RWPE2 (cell line): ENCODE measurements around the gene EMC8.

Source experiments
- ATAC-seq: fragments of 200-7000 bp; cut with Tn5 transposase; 3 replicates; pipeline ENCODE4 v1.9.1; 2021; ENCODE audit warnings: low read depth
- DNase-seq: peaks from one replicate; pipeline ENCODE4 v3.0.0-alpha.2; 2020; ENCODE audit warnings: low spot score
- H3K27ac ChIP-seq: fragments of 450-650 bp; 2 replicates; pipeline ENCODE4 v1.5.1; 2017; ENCODE audit warnings: mild to moderate bottlenecking; ENCODE audit not compliant: poor library complexity, severe bottlenecking
- H3K27me3 ChIP-seq: fragments of 250-450 bp; sonication (Bioruptor Pico); 2 replicates; pipeline ENCODE4 v1.5.1; 2021; ENCODE audit warnings: mild to moderate bottlenecking, moderate library complexity; ENCODE audit not compliant: insufficient read depth, poor library complexity, severe bottlenecking
- H3K36me3 ChIP-seq: fragments of 250-450 bp; sonication (Bioruptor Pico); 2 replicates; pipeline ENCODE4 v1.5.1; 2020; ENCODE audit warnings: low read depth, mild to moderate bottlenecking, moderate library complexity
- H3K4me1 ChIP-seq: fragments of 250-450 bp; sonication (Bioruptor Pico); 2 replicates; pipeline ENCODE4 v1.5.1; 2021; ENCODE audit warnings: mild to moderate bottlenecking, moderate library complexity; ENCODE audit not compliant: insufficient read depth, poor library complexity, severe bottlenecking
- H3K4me3 ChIP-seq: fragments of 250-450 bp; sonication (Bioruptor Pico); 2 replicates; pipeline ENCODE4 v1.5.1; 2021; ENCODE audit warnings: mild to moderate bottlenecking, moderate library complexity; ENCODE audit not compliant: severe bottlenecking
- H3K9me3 ChIP-seq: fragments of 250-450 bp; sonication (Bioruptor Pico); 2 replicates; pipeline ENCODE4 v1.5.1; 2021; ENCODE audit warnings: mild to moderate bottlenecking, moderate library complexity; ENCODE audit not compliant: severe bottlenecking
- CTCF ChIP-seq: fragments of 450-650 bp; IDR thresholded peaks from one replicate; pipeline ENCODE4 v1.5.1; 2017; ENCODE audit warnings: mild to moderate bottlenecking, moderate library complexity; ENCODE audit not compliant: poor library complexity, severe bottlenecking

The EMC8 gene

GRCh38 chr16:85774811-85775210, 24.5 kb downstream of the EMC8 start:
- ATAC-seq (no peak), DNase-seq (no peak)
- TF ChIP-seq CTCF, result no peak
- no peak overlapping the region for H3K27ac ChIP-seq
- H3K4me3 ChIP-seq, result no peak overlapping the region
- H3K27me3 ChIP-seq, result no peaks in the 10 kb centered on the region
- peaks cover 44% of the 10 kb centered on the region for H3K36me3 ChIP-seq
- no peaks in the 10 kb centered on the region for H3K9me3 ChIP-seq
- peaks cover 20% of the 10 kb centered on the region for H3K4me1 ChIP-seq

- Histone ChIP-seq H3K9me3 (no peaks in the 10 kb centered on the region), H3K27ac (no peak overlapping the region), H3K27me3 (no peaks in the 10 kb centered on the region), H3K36me3 (peaks cover 39% of the 10 kb centered on the region), H3K4me1 (peaks cover 20% of the 10 kb centered on the region), H3K4me3 (no peak overlapping the region)
- TF ChIP-seq CTCF, result no peak
- ATAC-seq (no peak), DNase-seq (no peak)
Measured at GRCh38 chr16:85774136-85774535, 25.2 kb downstream of the EMC8 start.

- Histone ChIP-seq H3K4me1 (peaks cover 20% of the 10 kb centered on the region), H3K36me3 (peaks cover 28% of the 10 kb centered on the region), H3K4me3 (no peak overlapping the region), H3K9me3 (no peaks in the 10 kb centered on the region), H3K27ac (no peak overlapping the region), H3K27me3 (no peaks in the 10 kb centered on the region)
- no peak for TF ChIP-seq CTCF
- ATAC-seq, result no peak
- DNase-seq, result no peak
Measured at GRCh38 chr16:85773044-85773443, 26.3 kb downstream of the EMC8 start.

- no peak overlapping the region for H3K27ac ChIP-seq
- H3K4me3 ChIP-seq, result no peak overlapping the region
- no peak for TF ChIP-seq CTCF
- no peak for DNase-seq
- H3K9me3 ChIP-seq, result no peaks in the 10 kb centered on the region
- no peaks in the 10 kb centered on the region for H3K27me3 ChIP-seq
- H3K36me3 ChIP-seq, result peaks cover 10% of the 10 kb centered on the region
- peaks cover 15% of the 10 kb centered on the region for H3K4me1 ChIP-seq
- ATAC-seq, result no peak
Measured at GRCh38 chr16:85770741-85771140, 28.6 kb downstream of the EMC8 start.

- Histone ChIP-seq H3K27me3 (no peaks in the 10 kb centered on the region), H3K4me1 (peaks cover 15% of the 10 kb centered on the region), H3K36me3 (peaks cover 6% of the 10 kb centered on the region; the same call in 1 of the 2 replicates), H3K9me3 (no peaks in the 10 kb centered on the region), H3K27ac (peak overlapping the region; percentile 75), H3K4me3 (no peak overlapping the region)
- no peak for TF ChIP-seq CTCF
- ATAC-seq (no peak), DNase-seq (no peak)
Measured at GRCh38 chr16:85768199-85768598, 31.1 kb downstream of the EMC8 start.
